NCI-H2081 (cell line): ENCODE data around the gene STN1.

Source experiments
- DNase-seq, 2 experiments: peaks; one replicate each; lab custom pipeline; 2025; lab: John Stamatoyannopoulos, UW

Gene STN1

DNA sequence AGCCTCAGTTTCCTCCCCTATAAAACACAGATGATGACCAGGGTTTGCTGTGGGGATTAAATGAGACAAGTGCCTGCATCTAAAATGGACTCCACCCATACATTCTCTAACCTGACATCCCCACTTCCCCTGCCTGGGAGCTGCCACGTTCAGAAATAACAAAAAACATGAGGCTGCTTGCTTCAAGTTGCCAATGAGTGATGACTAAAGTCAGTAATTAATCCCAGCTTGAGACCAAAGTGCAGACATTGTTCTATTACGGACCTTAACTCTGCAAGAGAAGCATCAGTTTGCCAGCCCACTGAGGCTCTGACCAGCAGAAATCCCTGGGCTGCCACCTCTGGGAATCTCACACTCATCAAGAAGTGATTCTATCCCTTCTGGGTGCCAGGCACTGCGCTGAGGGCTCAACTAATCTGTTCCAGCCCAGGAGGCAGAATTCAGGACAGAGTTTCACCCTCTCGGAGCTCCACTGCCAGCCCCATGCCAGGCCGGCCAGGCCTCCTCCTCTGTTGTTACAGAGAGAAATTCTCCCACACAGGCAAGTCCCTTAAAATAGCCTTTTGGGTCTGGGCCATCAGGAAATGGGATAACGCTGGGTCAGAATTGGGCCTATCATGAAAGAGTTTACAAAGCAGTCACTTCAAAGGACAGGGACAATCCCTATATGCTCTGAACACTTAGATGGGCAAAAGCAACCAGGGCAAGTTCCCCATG lies 74.0 kb downstream of the STN1 start:
- DNase-seq = no peak

DNA sequence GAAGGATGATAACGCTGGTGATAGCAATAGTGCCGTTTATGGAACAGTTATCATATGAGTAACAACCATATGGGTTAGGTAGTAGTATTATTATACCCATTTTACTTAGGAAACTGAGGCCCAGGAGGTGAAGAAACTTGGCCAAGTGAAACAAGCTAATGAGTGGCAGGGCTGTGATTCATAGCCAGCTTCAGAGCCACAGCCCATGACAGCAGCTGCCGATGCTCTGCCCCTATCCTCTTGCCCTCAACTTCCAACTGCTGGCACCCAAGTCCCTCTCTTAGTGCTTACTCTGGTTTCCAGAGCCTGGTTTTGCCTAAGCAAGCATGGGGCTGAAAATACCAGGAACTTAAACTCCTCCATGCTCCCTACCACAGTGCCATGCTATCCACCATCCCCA lies 74.9 kb downstream of the STN1 start:
- DNase-seq = no peak

GRCh38 chr10:103842605-103843004 lies 75.4 kb downstream of the STN1 start:
- peak in 1 of 2 experiments; percentile 47 for DNase-seq

- DNase-seq = no peak
Measured at GRCh38 chr10:103841519-103841918, 76.5 kb downstream of the STN1 start.

DNA sequence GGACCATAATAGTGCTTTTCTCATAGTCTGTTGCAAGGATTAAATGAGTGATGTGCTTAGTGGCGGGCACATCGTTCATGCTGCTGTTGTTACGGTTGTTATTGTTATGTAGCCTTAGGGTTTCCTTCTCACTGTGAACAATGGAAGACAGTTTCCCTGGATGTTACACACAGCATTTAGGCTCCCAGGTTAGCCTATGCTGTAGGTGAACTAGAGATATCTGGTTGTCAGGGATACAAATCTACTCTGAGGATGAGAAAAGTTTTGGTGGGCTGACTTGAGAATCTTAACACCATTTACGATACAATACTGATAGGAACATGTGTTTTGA lies 77.3 kb downstream of the STN1 start:
- no peak for DNase-seq

DNA sequence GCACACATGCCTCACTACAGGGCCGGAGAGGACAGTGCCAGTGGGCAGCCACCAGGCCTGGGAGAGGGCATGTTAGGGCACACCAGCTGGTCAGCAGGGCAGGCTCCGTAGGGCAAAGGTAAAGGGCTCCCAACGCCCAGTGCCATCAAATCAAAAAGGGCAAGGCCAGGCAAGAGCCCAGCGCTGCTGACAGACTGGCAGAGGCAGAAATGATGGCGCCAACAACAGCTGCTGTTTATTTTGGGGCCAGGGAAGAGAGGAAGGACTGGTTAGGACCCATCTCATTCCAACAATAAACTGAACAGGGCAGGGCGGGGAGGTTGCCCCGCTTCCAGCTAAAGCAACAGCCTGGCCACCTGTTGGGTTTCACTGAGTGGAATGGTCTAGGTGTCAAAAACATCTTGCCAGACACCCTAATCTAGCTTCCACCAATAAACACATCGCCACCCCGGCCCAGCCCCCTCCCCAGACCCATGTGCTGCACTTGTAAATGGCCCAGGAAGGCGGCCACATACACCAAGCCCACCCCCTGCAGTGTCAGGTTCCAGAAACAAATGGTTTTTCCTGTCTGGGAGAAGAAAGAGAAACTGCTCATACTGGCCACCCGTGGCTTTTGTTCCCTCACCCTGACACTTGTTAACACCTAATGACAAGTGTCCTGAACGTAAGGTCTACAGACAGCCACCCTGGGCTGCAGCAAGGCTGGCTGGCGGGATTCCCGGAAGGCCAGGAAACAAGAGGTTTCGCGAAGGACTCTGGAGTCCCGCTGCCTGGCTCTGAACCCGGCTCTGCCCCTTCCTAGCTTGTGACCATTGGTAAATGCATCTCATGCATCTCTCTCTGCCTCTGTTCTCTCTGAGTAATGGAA lies 77.9 kb downstream of the STN1 start:
- no peak for DNase-seq

DNA sequence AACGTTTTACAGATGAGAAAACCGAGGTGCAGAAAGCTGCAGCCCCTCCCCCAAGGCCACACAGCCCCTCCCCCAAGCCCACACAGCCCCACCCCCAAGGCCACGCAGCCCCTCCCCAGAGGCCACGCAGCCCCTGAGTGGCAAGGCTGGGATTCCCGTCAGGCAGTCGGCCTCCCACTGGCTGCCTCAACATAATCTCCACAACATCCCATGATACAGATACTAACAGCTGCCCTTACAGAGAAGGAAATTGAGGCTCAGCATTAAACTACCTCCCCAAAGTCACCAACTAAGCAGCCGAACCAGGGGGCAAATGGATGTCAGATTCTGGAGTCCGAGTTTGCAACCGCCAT lies 78.5 kb downstream of the STN1 start:
- no peak for DNase-seq

DNA sequence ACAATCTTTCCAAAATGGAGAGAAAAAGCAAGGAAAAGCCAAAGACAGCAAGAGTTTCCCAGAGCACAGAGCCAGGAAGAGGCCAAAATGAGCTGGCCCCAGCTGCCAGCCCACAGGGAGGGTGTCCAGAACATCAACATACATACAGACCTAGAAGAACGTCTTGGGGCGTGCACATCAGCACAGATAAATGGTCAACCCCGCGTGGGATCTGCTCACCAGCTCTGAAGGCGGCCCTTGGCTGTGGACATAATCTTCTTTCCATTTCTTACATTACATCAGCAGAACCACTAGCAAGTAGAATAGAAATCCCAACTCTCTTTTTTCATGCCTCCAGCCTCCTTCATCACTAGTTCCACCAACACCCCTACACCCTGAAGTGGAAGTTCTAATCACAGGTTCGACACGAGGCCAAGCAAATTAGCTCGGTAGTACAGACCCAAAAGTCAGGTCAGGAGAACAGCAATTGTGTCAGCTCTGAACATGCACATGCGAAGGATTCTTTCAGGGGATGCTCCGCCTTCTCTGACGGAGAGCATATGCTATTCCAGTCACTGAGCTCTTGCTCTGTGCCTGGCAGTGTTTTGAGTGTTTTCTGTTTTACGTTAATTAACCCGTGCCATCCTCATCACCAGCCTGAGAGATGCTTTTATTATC lies 79.0 kb downstream of the STN1 start:
- DNase-seq = no peak

DNA sequence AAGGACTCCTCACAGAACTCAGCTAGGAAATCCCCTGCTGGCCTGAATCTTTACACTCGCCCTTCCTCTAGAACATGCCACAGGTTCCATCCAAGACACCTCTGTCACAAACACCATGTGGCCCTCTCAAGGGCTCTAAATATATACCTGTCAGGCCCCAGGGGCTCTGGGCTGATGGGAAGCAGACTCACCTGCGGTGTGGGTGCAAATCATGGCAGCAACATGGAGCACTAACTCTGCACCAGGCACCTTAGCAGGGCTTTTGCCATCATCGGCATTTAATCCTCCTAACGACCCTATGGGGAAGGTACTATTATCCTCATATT lies 80.0 kb downstream of the STN1 start:
- DNase-seq = no peak

DNA sequence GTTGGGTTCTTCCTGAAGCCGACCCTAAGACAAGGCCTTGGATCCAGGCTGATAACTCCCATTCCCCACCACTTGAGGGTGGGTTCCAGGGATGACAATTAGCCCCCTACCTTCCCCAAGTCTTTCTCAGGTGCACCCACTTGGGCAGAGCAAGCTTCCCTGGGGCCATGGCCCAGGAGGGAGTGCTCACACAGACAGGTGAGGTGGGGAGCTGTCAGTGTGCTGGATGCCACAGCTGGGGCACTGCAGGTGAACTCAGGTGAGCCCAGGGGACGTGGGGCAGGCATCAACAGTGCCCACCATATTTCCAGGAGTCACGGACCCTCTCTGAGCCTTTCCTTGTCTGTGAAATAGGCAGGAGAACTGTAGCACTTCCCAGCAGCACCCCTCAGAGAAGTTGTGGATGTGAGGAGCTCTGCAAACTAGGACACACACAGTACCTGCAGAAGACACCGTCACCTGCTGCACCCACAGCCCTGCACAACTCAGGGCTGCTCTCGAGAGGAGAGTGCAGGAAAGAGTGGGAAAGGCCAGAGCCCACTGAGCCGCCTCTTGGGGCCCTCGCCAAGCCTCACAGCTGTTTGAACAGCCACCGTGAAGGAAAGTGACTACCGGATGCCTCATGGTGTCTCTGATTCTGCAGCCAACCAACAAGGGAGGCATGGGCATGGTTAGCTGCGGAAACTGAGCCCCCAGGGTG lies 80.5 kb downstream of the STN1 start:
- DNase-seq = no peak

DNA sequence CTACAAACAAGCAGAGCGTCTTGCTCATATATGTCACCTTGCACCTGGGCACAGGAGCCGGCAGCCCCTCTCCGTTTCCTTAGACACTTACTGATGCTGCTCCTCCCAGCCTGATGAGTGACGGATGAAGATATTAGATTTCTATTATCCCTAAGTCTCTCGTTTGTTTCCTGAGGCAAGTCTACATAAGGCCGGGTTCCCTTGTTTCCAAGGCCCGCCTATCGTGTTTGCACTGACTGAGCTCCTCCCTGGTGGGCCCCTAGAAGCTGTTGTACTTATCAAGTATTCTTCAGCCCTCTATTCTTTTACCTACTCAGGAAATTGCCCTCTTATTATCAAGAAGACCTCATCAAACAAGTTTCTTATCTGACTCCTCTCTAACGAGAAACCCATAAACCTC lies 81.1 kb downstream of the STN1 start:
- no peak for DNase-seq

DNA sequence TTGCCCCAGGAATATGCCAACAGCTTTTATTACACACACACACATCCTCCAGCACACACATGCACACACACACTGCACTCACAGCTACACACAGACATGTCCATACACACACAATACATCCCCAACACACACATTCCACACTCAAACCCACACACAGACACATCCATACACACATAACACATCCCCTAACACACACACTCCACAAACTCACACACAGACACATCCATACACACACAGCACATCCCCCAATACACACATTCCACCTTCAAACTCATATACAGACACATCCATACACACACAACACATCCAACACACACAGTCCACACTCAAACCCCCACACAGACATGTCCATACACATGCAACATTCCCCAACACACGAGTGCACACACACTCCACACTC lies 81.7 kb downstream of the STN1 start:
- no peak for DNase-seq

DNA sequence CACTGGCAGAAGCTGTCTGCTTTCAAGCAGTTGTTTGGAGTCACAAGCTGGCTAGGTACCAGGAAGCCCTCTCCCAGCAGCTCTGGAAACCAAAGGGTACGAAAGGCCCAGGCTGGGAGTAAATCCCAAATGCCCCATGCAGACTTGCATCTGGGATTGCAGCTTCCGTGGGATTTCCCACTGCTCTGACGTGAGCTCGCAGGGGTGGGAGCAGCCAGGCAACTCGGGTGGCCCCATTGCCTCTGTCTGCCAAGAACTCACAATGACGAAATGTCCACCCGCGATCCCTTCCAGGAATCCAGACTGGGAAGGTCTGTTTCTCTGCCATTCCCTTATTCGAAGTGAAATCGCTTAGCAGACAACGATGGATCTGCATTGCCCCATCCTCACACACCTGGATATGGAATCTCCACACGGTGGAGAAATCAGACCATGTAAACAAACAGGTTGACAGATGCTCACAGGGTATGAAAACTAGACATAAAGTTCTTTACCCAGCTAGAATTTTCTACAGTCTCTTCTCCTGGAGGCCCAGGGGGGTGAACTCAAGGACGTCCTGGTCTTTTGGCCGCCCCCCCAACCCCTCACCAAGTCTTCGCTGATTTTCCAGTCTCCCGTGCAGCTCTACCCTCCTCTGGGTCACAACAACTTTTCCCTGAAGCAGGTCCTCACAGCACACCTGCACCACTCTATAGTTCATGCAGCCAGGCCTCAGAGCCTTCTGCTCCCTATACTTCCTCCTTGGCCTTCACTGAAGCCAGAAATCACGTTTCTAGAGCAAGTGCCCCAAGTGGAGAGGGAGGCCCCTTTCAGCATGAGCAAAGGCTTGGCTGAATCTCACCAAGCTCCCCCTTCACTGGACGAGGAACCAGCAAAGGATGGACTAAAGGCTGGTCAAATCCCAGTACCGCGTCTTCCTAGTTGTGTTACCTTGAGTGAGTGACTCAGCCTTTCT lies 82.6 kb downstream of the STN1 start:
- DNase-seq = no peak

- no peak for DNase-seq
Measured at GRCh38 chr10:103834436-103835095, 83.4 kb downstream of the STN1 start.

DNA sequence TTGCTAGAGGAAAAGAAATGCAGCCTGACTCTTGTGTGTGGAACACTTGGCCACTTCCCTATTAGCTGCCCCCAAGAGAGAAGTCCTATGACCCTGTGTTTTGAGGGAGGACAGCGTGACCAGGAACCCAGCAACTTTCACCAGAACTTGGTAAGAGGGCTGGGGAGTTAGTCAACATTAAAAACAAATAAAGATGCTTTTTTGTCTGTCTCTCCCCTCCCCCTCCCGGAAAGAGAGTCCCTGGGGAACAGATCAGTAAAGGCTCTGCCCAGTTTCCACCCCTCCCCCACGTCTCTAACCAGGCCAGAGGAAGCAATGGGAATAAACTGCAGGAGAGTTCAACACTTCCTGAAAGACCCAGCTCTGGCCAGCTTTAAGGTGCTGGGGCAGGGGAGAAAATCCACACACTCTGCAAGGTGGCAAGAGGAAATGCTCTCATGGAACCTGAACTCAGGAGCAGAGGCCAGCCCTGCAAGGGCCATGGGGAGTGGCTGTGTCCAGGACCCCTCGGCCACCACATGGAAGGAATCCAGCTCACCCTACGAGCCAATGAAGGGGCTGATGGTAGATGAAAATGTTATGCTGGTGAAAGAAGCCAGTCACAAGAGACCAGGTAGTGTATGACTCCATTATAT lies 84.1 kb downstream of the STN1 start:
- no peak for DNase-seq

DNA sequence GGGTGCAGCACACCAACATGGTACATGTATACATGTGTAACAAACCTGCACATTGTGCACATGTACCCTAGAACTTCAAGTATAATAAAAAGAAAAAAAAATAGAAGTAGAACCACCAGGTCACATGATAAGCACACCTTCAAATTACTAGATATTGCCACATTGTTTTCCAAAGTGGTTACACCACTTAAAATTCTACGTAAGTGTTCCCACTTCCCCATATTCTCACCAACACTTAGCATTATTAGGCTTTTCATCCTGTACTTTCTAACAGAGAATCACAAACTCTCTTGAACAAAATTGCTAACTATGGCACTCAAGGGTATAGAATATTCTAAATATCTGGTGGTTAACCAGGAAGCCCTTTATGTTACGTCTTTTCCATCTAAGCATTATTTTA lies 85.2 kb downstream of the STN1 start:
- no peak for DNase-seq
